GM12891 (cell line): ENCODE data around the gene PAX7.

Experiments
- PAX5 ChIP-seq: IDR thresholded peaks from 2 replicates; pipeline ENCODE4 v1.6.1; 2011; ENCODE audit warnings: low read length, moderate library complexity, mild to moderate bottlenecking; ENCODE audit not compliant: insufficient read depth, severe bottlenecking
- POLR2A ChIP-seq: IDR thresholded peaks from 2 replicates; pipeline ENCODE4 v1.6.1; 2011; ENCODE audit warnings: low read depth, low read length, control low read depth
- POLR2AphosphoS5 ChIP-seq: IDR thresholded peaks from 2 replicates; pipeline ENCODE4 v1.6.1; 2011; ENCODE audit warnings: low read depth, low read length, control low read depth
- TAF1 ChIP-seq: IDR thresholded peaks from 2 replicates; pipeline ENCODE4 v1.6.1; 2011; ENCODE audit warnings: low read depth, low read length, control low read depth

DNA sequence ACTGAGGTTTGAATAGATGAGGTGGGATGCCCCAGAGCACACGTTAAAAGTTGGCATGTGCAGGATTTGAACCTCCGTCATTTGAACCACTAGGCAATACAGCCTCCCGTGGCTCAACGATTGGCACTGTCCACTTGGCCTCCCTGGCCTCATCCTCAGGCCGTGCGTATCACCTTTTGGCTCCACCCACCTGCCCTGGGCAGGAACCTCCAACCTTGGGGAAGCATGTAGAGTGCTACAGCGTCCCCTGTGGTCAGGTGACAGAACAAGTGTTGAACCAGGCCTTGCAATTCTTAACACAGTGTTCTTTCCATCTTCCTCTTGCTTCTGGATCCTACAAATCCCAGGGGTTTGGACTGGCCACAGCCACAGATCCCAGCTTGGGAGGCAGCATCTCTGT, 112.6 kb downstream of the PAX7 start:
- no peak for TF ChIP-seq POLR2A
- no peak for TF ChIP-seq TAF1
- no peak for TF ChIP-seq POLR2AphosphoS5
- no peak for TF ChIP-seq PAX5
